ENCODE results near the gene MFF.

MFF gene

GRCh38 chr2:227324995-227325838 is at the start of gene MFF:
Gene MFF, plus strand, starts transcription at chr2:227325251. Its CDS starts 5,415 bp downstream, at chr2:227330666.
- DNase-seq = peak; percentile 73 to 86 (median 81)

- no peak for DNase-seq
These were observed 44.2 kb upstream of the MFF start for GRCh38 chr2:227280895-227281294.

- DNase-seq = no peak
These were observed 39.3 kb upstream of the MFF start for GRCh38 chr2:227285741-227286236.

- DNase-seq = no peak
These were observed 37.3 kb upstream of the MFF start for GRCh38 chr2:227287771-227288170.

- DNase-seq = no peak
These were observed 32.7 kb upstream of the MFF start for GRCh38 chr2:227292314-227292713.

GRCh38 chr2:227293531-227293930 is 31.5 kb upstream of the MFF start:
- no peak for DNase-seq

- DNase-seq = no peak
These were observed 29.2 kb upstream of the MFF start for GRCh38 chr2:227295806-227296205.

GRCh38 chr2:227296671-227297405 is 28.2 kb upstream of the MFF start:
- DNase-seq = no peak

GRCh38 chr2:227301523-227301922 is 23.5 kb upstream of the MFF start:
- DNase-seq = no peak

- DNase-seq = no peak
These were observed 16.3 kb upstream of the MFF start for GRCh38 chr2:227308784-227309183.

- DNase-seq = no peak
These were observed 14.3 kb upstream of the MFF start for GRCh38 chr2:227310756-227311110.

- DNase-seq = no peak
These were observed 13.1 kb upstream of the MFF start for GRCh38 chr2:227311861-227312506.

- no peak for DNase-seq
These were observed 12.5 kb upstream of the MFF start for GRCh38 chr2:227312579-227312978.

GRCh38 chr2:227313310-227313709 is 11.7 kb upstream of the MFF start:
- DNase-seq = no peak

- DNase-seq = no peak
These were observed 7.2 kb upstream of the MFF start for GRCh38 chr2:227317834-227318233.

GRCh38 chr2:227320305-227321094 is 4.6 kb upstream of the MFF start:
- no peak for DNase-seq

GRCh38 chr2:227322530-227323205 is 2.4 kb upstream of the MFF start:
- no peak for DNase-seq

GRCh38 chr2:227323818-227324217 is 1.2 kb upstream of the MFF start:
- DNase-seq = no peak

GRCh38 chr2:227324642-227324994 is 433 bp upstream of the MFF start:
- DNase-seq = no peak

- DNase-seq = no peak
These were observed 766 bp downstream of the MFF start for GRCh38 chr2:227325839-227326195.

GRCh38 chr2:227326783-227327182 is 1.7 kb downstream of the MFF start:
- DNase-seq = no peak

GRCh38 chr2:227335713-227336112 is 10.7 kb downstream of the MFF start:
- DNase-seq = no peak
